ENCODE results near the gene TREML2. TPM values are rescaled to one million over a fixed set of nuclear protein-coding genes. Genes with fewer than 3 reads are reported as not detected.

TREML2 gene
- polyA plus RNA-seq, 2 donors = 0.01 TPM; not detected in 1

DNA sequence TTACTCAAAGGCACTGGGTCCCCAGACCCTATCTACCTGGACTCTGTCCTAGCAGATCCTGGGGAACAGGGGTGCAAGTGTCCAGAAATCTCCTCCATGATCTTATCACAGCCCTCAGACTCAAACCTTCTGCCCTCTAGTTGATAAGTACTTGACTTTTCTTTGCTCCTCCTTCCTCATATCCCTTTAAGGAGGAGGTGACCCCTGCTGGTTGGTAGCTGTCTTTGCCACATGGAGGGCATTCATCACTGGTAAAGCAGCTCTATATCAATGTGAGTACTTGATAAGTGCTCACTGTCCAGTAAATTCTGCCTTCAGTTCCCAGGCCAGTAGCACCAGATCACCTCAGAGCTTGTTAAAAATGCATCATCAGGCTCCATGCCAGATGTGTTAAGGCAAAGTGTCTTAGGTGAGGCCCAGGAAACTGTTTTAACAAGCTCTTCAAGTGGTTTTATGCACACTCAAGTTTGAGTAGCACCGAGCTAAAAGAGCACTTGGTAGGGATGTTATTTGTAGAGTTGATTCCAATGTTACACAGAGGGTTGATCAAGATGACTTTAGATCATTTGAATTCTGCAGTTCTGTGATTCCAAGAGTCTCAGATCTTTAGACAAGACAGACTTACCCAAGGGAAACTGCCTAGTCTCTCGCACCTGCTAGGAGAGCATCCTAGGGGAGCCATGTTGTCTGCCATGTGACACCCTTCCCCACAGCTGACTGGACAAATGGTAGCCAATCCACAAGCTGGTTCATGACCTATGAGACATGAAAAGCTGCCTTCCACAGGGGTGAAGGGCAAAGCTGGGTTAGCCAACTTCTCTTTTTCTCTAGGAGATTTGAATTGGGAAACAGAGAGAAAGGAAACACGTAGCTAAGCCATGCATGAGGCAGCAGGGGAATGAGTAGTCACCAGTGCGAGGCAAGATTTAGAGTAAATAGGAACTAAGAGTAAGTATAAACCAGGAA lies 18.6 kb downstream of the TREML2 start:
- WGBS, 2 donors = 71 to 75% methylated on average over 4 of the region's 4 CpGs
- no peaks in the 10 kb centered on the region for H3K27me3 ChIP-seq (ENCODE audit: control insufficient read depth in 1 of 2, insufficient read depth in 2 of 2, low read length in 2 of 2)
- no peak overlapping the region for H3K4me3 ChIP-seq (ENCODE audit: low read depth in 1 of 2, low read length in 2 of 2)
- H3K36me3 ChIP-seq (ENCODE audit: control insufficient read depth in 2 of 2, insufficient read depth in 2 of 2, low read length in 1 of 2) = no peaks in the 10 kb centered on the region
- H3K9me3 ChIP-seq (ENCODE audit: control insufficient read depth in 2 of 2, insufficient read depth in 1 of 2, low read depth in 1 of 2, low read length in 1 of 2) = no peaks in the 10 kb centered on the region
- no peak overlapping the region for H3K27ac ChIP-seq (ENCODE audit: low read depth in 2 of 2, low read length in 1 of 2)
- no peaks in the 10 kb centered on the region for H3K4me1 ChIP-seq (ENCODE audit: control insufficient read depth in 2 of 2, insufficient read depth in 2 of 2, low read length in 1 of 2)

DNA sequence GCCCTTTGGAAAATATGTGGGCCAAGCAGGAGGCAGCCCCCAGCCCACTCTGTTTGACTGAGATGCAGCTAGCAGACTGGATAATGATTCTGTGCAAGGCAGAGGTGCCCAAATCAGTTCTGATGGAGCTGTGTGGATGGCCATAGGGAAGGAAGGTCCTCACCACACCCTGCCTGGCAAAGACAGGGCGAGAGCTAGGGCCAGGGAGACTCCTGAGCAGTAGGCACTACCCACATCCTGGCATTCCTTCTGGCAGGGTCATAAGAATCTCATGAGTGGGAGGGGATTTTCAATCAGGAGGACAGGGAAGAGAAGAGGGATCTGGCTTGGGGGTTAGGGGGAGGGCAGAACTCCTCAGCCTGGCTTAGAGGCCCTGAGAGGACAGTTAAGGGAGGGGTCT lies 19.4 kb downstream of the TREML2 start:
- Histone ChIP-seq H3K27ac (ENCODE audit: low read depth in 2 of 2, low read length in 1 of 2) (no peak overlapping the region), H3K36me3 (ENCODE audit: control insufficient read depth in 2 of 2, insufficient read depth in 2 of 2, low read length in 1 of 2) (no peaks in the 10 kb centered on the region), H3K4me1 (ENCODE audit: control insufficient read depth in 2 of 2, insufficient read depth in 2 of 2, low read length in 1 of 2) (no peaks in the 10 kb centered on the region), H3K9me3 (ENCODE audit: control insufficient read depth in 2 of 2, insufficient read depth in 1 of 2, low read depth in 1 of 2, low read length in 1 of 2) (no peaks in the 10 kb centered on the region), H3K27me3 (ENCODE audit: control insufficient read depth in 1 of 2, insufficient read depth in 2 of 2, low read length in 2 of 2) (no peaks in the 10 kb centered on the region), H3K4me3 (ENCODE audit: low read depth in 1 of 2, low read length in 2 of 2) (no peak overlapping the region)
- WGBS, 2 donors = 26 to 43% methylated on average over 1 of the region's 1 CpG

DNA sequence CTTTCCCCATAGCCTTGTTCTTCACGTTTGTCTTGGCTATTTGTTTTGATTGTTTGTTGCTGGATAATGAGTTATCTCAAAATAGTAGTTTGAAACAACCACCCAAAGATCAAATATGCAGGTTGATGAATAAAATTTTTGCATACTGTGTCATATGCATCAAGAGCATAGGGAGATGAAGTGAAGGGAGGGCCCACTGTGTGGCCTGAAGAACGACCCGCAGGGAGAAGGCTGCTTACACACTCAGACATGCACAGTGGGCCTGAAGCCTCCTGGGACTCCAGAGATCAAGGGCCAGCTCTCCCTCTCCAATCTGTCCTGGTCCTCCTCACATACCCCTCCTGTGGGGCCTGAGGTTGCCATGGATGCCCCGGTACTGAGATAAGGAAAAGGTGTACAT lies 21.8 kb downstream of the TREML2 start:
- Histone ChIP-seq H3K27me3 (ENCODE audit: control insufficient read depth in 1 of 2, insufficient read depth in 2 of 2, low read length in 2 of 2) (no peaks in the 10 kb centered on the region), H3K4me3 (ENCODE audit: low read depth in 1 of 2, low read length in 2 of 2) (no peak overlapping the region), H3K9me3 (ENCODE audit: control insufficient read depth in 2 of 2, insufficient read depth in 1 of 2, low read depth in 1 of 2, low read length in 1 of 2) (no peaks in the 10 kb centered on the region), H3K36me3 (ENCODE audit: control insufficient read depth in 2 of 2, insufficient read depth in 2 of 2, low read length in 1 of 2) (no peaks in the 10 kb centered on the region), H3K27ac (ENCODE audit: low read depth in 2 of 2, low read length in 1 of 2) (no peak overlapping the region), H3K4me1 (ENCODE audit: control insufficient read depth in 2 of 2, insufficient read depth in 2 of 2, low read length in 1 of 2) (no peaks in the 10 kb centered on the region)
- 65 to 75% methylated on average over 4 of the region's 4 CpGs for WGBS, 2 donors

- H3K4me3 ChIP-seq (ENCODE audit: low read depth in 1 of 2, low read length in 2 of 2) = no peak overlapping the region
- no peaks in the 10 kb centered on the region for H3K9me3 ChIP-seq (ENCODE audit: control insufficient read depth in 2 of 2, insufficient read depth in 1 of 2, low read depth in 1 of 2, low read length in 1 of 2)
- H3K27me3 ChIP-seq (ENCODE audit: control insufficient read depth in 1 of 2, insufficient read depth in 2 of 2, low read length in 2 of 2) = no peaks in the 10 kb centered on the region
- 93 to 94% methylated on average over 2 of the region's 2 CpGs for WGBS, 2 donors
- no peak overlapping the region for H3K27ac ChIP-seq (ENCODE audit: low read depth in 2 of 2, low read length in 1 of 2)
- no peaks in the 10 kb centered on the region for H3K36me3 ChIP-seq (ENCODE audit: control insufficient read depth in 2 of 2, insufficient read depth in 2 of 2, low read length in 1 of 2)
- no peaks in the 10 kb centered on the region for H3K4me1 ChIP-seq (ENCODE audit: control insufficient read depth in 2 of 2, insufficient read depth in 2 of 2, low read length in 1 of 2)
These were observed 23.3 kb downstream of the TREML2 start for GRCh38 chr6:41177695-41178094.

DNA sequence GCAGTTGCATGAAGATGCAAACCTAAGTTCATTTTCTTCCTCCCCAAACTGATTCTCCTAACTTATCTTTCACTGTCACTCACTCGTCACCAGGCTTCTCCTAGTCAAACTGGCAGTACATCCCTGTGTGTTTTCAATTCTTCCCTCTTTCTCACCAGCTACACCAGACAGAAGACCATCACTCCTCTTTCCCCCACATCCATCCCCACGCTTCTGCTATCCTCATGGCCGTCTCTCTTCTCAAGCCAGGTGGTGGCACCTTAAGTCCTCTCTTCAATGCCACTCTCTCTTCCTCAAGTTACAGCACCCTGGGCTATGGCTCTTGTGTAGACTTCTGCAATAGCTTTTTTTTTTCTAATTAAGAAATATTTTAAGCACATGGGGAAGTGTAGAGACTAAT lies 23.7 kb downstream of the TREML2 start:
- H3K4me1 ChIP-seq (ENCODE audit: control insufficient read depth in 2 of 2, insufficient read depth in 2 of 2, low read length in 1 of 2) = no peaks in the 10 kb centered on the region
- H3K4me3 ChIP-seq (ENCODE audit: low read depth in 1 of 2, low read length in 2 of 2) = no peak overlapping the region
- no peaks in the 10 kb centered on the region for H3K27me3 ChIP-seq (ENCODE audit: control insufficient read depth in 1 of 2, insufficient read depth in 2 of 2, low read length in 2 of 2)
- H3K36me3 ChIP-seq (ENCODE audit: control insufficient read depth in 2 of 2, insufficient read depth in 2 of 2, low read length in 1 of 2) = no peaks in the 10 kb centered on the region
- WGBS, 2 donors = 71 to 75% methylated on average over 3 of the region's 3 CpGs
- H3K27ac ChIP-seq (ENCODE audit: low read depth in 2 of 2, low read length in 1 of 2) = no peak overlapping the region
- H3K9me3 ChIP-seq (ENCODE audit: control insufficient read depth in 2 of 2, insufficient read depth in 1 of 2, low read depth in 1 of 2, low read length in 1 of 2) = no peaks in the 10 kb centered on the region

DNA sequence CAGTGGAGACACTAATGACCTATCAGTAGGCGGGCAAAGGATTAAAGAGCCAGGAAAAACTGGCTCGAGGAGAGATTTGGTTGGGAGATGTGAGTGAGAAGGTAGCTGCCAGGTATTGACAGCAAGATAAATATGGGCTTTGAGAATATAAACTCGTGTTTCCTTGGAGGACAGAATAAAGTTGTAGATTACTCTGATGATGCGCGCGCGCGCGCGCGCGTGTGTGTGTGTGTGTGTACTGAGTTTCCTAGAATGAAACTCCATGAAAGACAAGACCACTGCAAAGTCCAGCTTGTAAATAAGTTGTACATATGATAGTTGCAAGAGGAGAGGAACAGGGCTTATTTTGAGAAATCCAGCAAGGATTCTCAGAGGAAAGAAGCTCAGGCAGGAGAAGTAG lies 24.8 kb downstream of the TREML2 start:
- Histone ChIP-seq H3K27ac (ENCODE audit: low read depth in 2 of 2, low read length in 1 of 2) (no peak overlapping the region), H3K4me1 (ENCODE audit: control insufficient read depth in 2 of 2, insufficient read depth in 2 of 2, low read length in 1 of 2) (no peaks in the 10 kb centered on the region), H3K9me3 (ENCODE audit: control insufficient read depth in 2 of 2, insufficient read depth in 1 of 2, low read depth in 1 of 2, low read length in 1 of 2) (no peaks in the 10 kb centered on the region), H3K36me3 (ENCODE audit: control insufficient read depth in 2 of 2, insufficient read depth in 2 of 2, low read length in 1 of 2) (no peaks in the 10 kb centered on the region), H3K27me3 (ENCODE audit: control insufficient read depth in 1 of 2, insufficient read depth in 2 of 2, low read length in 2 of 2) (no peaks in the 10 kb centered on the region), H3K4me3 (ENCODE audit: low read depth in 1 of 2, low read length in 2 of 2) (no peak overlapping the region)
- WGBS, 2 donors = 84 to 85% methylated on average over 12 of the region's 12 CpGs

DNA sequence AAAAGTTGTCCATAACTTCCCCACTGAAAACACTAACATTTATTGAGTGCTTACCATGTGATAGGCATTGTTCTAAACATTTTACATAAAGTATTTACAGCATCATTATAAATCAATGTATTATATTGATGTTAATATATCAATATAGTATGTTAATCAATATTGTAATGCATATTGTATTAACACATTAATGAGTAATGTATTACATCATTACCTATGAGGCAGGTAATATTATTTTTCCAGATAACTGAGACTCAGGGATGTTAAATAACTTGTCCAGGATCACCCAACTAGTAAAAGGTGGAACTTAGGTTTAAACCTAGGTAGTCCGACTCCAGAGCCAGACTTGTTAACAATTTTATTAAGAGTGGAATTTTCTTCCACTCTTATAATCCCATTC lies 25.9 kb downstream of the TREML2 start:
- Histone ChIP-seq H3K4me1 (ENCODE audit: control insufficient read depth in 2 of 2, insufficient read depth in 2 of 2, low read length in 1 of 2) (no peaks in the 10 kb centered on the region), H3K27me3 (ENCODE audit: control insufficient read depth in 1 of 2, insufficient read depth in 2 of 2, low read length in 2 of 2) (no peaks in the 10 kb centered on the region), H3K9me3 (ENCODE audit: control insufficient read depth in 2 of 2, insufficient read depth in 1 of 2, low read depth in 1 of 2, low read length in 1 of 2) (no peaks in the 10 kb centered on the region), H3K4me3 (ENCODE audit: low read depth in 1 of 2, low read length in 2 of 2) (no peak overlapping the region), H3K27ac (ENCODE audit: low read depth in 2 of 2, low read length in 1 of 2) (no peak overlapping the region), H3K36me3 (ENCODE audit: control insufficient read depth in 2 of 2, insufficient read depth in 2 of 2, low read length in 1 of 2) (no peaks in the 10 kb centered on the region)
- 77 to 96% methylated on average over 1 of the region's 1 CpG for WGBS, 2 donors

- H3K4me1 ChIP-seq (ENCODE audit: control insufficient read depth in 2 of 2, insufficient read depth in 2 of 2, low read length in 1 of 2) = no peaks in the 10 kb centered on the region
- 68 to 72% methylated on average over 2 of the region's 2 CpGs for WGBS, 2 donors
- H3K9me3 ChIP-seq (ENCODE audit: control insufficient read depth in 2 of 2, insufficient read depth in 1 of 2, low read depth in 1 of 2, low read length in 1 of 2) = no peaks in the 10 kb centered on the region
- H3K27ac ChIP-seq (ENCODE audit: low read depth in 2 of 2, low read length in 1 of 2) = no peak overlapping the region
- H3K27me3 ChIP-seq (ENCODE audit: control insufficient read depth in 1 of 2, insufficient read depth in 2 of 2, low read length in 2 of 2) = no peaks in the 10 kb centered on the region
- no peaks in the 10 kb centered on the region for H3K36me3 ChIP-seq (ENCODE audit: control insufficient read depth in 2 of 2, insufficient read depth in 2 of 2, low read length in 1 of 2)
- H3K4me3 ChIP-seq (ENCODE audit: low read depth in 1 of 2, low read length in 2 of 2) = no peak overlapping the region
These were observed 26.3 kb downstream of the TREML2 start for GRCh38 chr6:41174610-41175009.

DNA sequence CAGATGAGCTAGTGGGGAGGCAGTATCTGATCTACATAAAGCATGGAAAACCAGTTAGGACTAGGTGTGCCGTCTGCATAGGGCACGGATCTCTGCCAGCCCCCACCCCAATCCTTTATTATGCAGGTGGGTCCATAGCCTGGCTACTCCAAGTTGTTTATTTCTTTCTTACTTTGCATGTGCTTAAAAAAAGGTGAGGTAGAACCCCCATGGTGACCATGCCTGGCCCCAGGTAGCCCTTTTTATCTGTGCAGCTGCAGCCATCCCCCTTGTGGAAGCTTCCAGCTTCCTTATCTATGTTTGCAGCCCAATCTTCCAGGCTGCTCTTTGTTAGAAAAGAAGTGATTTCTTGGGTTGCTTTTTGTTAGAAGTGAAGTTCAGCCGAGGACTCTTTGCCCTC lies 29.0 kb downstream of the TREML2 start:
- H3K9me3 ChIP-seq (ENCODE audit: control insufficient read depth in 2 of 2, insufficient read depth in 1 of 2, low read depth in 1 of 2, low read length in 1 of 2) = no peaks in the 10 kb centered on the region
- H3K4me1 ChIP-seq (ENCODE audit: control insufficient read depth in 2 of 2, insufficient read depth in 2 of 2, low read length in 1 of 2) = no peaks in the 10 kb centered on the region
- H3K36me3 ChIP-seq (ENCODE audit: control insufficient read depth in 2 of 2, insufficient read depth in 2 of 2, low read length in 1 of 2) = no peaks in the 10 kb centered on the region
- H3K27me3 ChIP-seq (ENCODE audit: control insufficient read depth in 1 of 2, insufficient read depth in 2 of 2, low read length in 2 of 2) = no peaks in the 10 kb centered on the region
- no peak overlapping the region for H3K4me3 ChIP-seq (ENCODE audit: low read depth in 1 of 2, low read length in 2 of 2)
- no peak overlapping the region for H3K27ac ChIP-seq (ENCODE audit: low read depth in 2 of 2, low read length in 1 of 2)
- WGBS, 2 donors = 36 to 38% methylated on average over 3 of the region's 3 CpGs

All from esophagus (tissue), 2 donors.